ENCODE results near the gene FAM161A. TPM values are rescaled to one million over a fixed set of nuclear protein-coding genes. Genes with fewer than 3 reads are reported as not detected.
A peak's percentile ranks its signal among the peaks of the same experiment; 100 is the strongest.

The FAM161A gene
- total RNA-seq, result 1 to 10 TPM; 4.9 to 5.4 TPM
- 1 to 10 TPM in 1 of 2 donors, under 1 TPM in 1; 0.77 to 1.3 TPM for polyA plus RNA-seq

- POLR2A ChIA-PET (ENCODE audit: partially characterized antibody), result interaction anchor here (0.7 to 2.6 kb wide), 13 partner anchors 9 to 1098 kb away, joined by 3 to 30 read pairs (median 4); partner anchors contain the start of genes COMMD1 and XPO1
These were observed at the start of gene FAM161A for GRCh38 chr2:61853847-61854563. Gene FAM161A, minus strand, starts transcription at chr2:61854060. Its CDS starts 19 bp downstream, at chr2:61854041.

GRCh38 chr2:61900281-61900680, 46.4 kb upstream of the FAM161A start:
- Mint-ChIP-seq H3K4me1 (peaks cover 2 to 7% (median 5%) of the 10 kb centered on the region in 4 donors), H3K4me3 (no peak overlapping the region), H3K27me3 (no peaks in the 10 kb centered on the region), H3K9me3 (no peaks in the 10 kb centered on the region), H3K27ac (peak overlapping the region in 1 of 7 donors; percentile 42), H3K36me3 (no peaks in the 10 kb centered on the region)
- no peak overlapping the region for H3K27ac ChIP-seq (ENCODE audit: low read depth, low read length)
- ChIA-PET CTCF (ENCODE audit: partially characterized antibody) (no interaction called here), POLR2A (ENCODE audit: partially characterized antibody) (no interaction called here)
- no peaks in the 10 kb centered on the region for H3K36me3 ChIP-seq (ENCODE audit: insufficient read depth, low read length)
- no peak for DNase-seq
- no peaks in the 10 kb centered on the region for H3K9me3 ChIP-seq (ENCODE audit: control insufficient read depth in 1 of 2, low read length in 2 of 2)
- intact Hi-C loops (cut with micrococcal nuclease), result no loop called here
- H3K4me3 ChIP-seq (ENCODE audit: low read length in 2 of 2), result no peak overlapping the region
- H3K4me1 ChIP-seq (ENCODE audit: insufficient read depth, low read length), result peaks cover 8% of the 10 kb centered on the region
- no peaks in the 10 kb centered on the region for H3K27me3 ChIP-seq (ENCODE audit: insufficient read depth, low read length)

More at GRCh38 chr2:61853847-61854563, at the start of gene FAM161A:
- CTCF ChIA-PET (ENCODE audit: partially characterized antibody), result no interaction called here
- Mint-ChIP-seq H3K27ac (peak within 1 kb of the TSS; percentile 87 to 98 (median 95)), H3K9me3 (no peaks in the 10 kb centered on the region), H3K27me3 (no peaks in the 10 kb centered on the region), H3K4me1 (peaks cover 7 to 25% (median 16%) of the 10 kb centered on the region in 4 donors), H3K36me3 (peaks cover 0 to 6% of the 10 kb centered on the region in 2 donors), H3K4me3 (peak within 1 kb of the TSS; percentile 94 to 99 (median 96))
- Histone ChIP-seq H3K4me1 (ENCODE audit: insufficient read depth, low read length) (peaks cover 16% of the 10 kb centered on the region), H3K36me3 (ENCODE audit: insufficient read depth, low read length) (no peaks in the 10 kb centered on the region), H3K9me3 (ENCODE audit: control insufficient read depth in 1 of 2, low read length in 2 of 2) (no peaks in the 10 kb centered on the region), H3K27me3 (ENCODE audit: insufficient read depth, low read length) (no peaks in the 10 kb centered on the region), H3K4me3 (ENCODE audit: low read length in 2 of 2) (peak within 1 kb of the TSS; percentile 85 to 95), H3K27ac (ENCODE audit: low read depth, low read length) (peak within 1 kb of the TSS; percentile 69)
- intact Hi-C loops (cut with micrococcal nuclease), result loop anchor here (1.0 to 10.0 kb wide), 8 partner anchors 34 to 789 kb away; partner anchors contain the start of genes B3GNT2, CCT4, COMMD1 and SANBR
- peak; percentile 69 to 82 (median 73) for DNase-seq

- Histone ChIP-seq H3K4me1 (ENCODE audit: insufficient read depth, low read length) (no peaks in the 10 kb centered on the region), H3K27ac (ENCODE audit: low read depth, low read length) (no peak overlapping the region), H3K36me3 (ENCODE audit: insufficient read depth, low read length) (no peaks in the 10 kb centered on the region), H3K9me3 (ENCODE audit: control insufficient read depth in 1 of 2, low read length in 2 of 2) (no peaks in the 10 kb centered on the region), H3K4me3 (ENCODE audit: low read length in 2 of 2) (no peak overlapping the region), H3K27me3 (ENCODE audit: insufficient read depth, low read length) (no peaks in the 10 kb centered on the region)
- Mint-ChIP-seq H3K36me3 (no peaks in the 10 kb centered on the region), H3K4me3 (no peak overlapping the region), H3K27ac (no peak overlapping the region), H3K27me3 (no peaks in the 10 kb centered on the region), H3K9me3 (no peaks in the 10 kb centered on the region), H3K4me1 (no peaks in the 10 kb centered on the region)
- ChIA-PET CTCF (ENCODE audit: partially characterized antibody) (no interaction called here), POLR2A (ENCODE audit: partially characterized antibody) (no interaction called here)
- intact Hi-C loops (cut with micrococcal nuclease), result no loop called here
- DNase-seq, result no peak
These were observed 45.0 kb upstream of the FAM161A start for GRCh38 chr2:61898810-61899209.

GRCh38 chr2:61888267-61889055, 34.6 kb upstream of the FAM161A start, which contains the start of gene CCT4:
Gene CCT4, minus strand, starts transcription at chr2:61888656. Its CDS starts 149 bp downstream, at chr2:61888507.
- H3K27me3 Mint-ChIP-seq, result no peaks in the 10 kb centered on the region
- POLR2A ChIA-PET (ENCODE audit: partially characterized antibody), result interaction anchor here (0.7 to 1.0 kb wide), 3 partner anchors 18 to 1132 kb away, joined by 3 to 4 read pairs (median 4); partner anchors contain the start of genes COMMD1 and PAPOLG
- peak within 1 kb of the TSS; percentile 97 to 100 (median 99) for H3K27ac Mint-ChIP-seq
- peaks cover 14 to 38% (median 22%) of the 10 kb centered on the region in 4 donors for H3K4me1 Mint-ChIP-seq
- DNase-seq, result peak; percentile 88 to 97 (median 94)
- CTCF ChIA-PET (ENCODE audit: partially characterized antibody), result interaction anchor here (0.6 to 0.9 kb wide), 3 partner anchors 23 to 924 kb away, joined by 3 read pairs; no protein-coding TSS in a partner anchor
- Histone ChIP-seq H3K27ac (ENCODE audit: low read depth, low read length) (peak within 1 kb of the TSS; percentile 95), H3K36me3 (ENCODE audit: insufficient read depth, low read length) (peaks cover 7% of the 10 kb centered on the region), H3K27me3 (ENCODE audit: insufficient read depth, low read length) (no peaks in the 10 kb centered on the region), H3K9me3 (ENCODE audit: control insufficient read depth in 1 of 2, low read length in 2 of 2) (no peaks in the 10 kb centered on the region), H3K4me1 (ENCODE audit: insufficient read depth, low read length) (peaks cover 28% of the 10 kb centered on the region), H3K4me3 (ENCODE audit: low read length in 2 of 2) (peak within 1 kb of the TSS; percentile 84 to 86)
- H3K36me3 Mint-ChIP-seq, result peaks cover 7 to 35% of the 10 kb centered on the region in 2 donors
- peaks cover 0 to 7% (median 0%) of the 10 kb centered on the region in 8 donors for H3K9me3 Mint-ChIP-seq
- peak within 1 kb of the TSS; percentile 96 to 100 (median 99) for H3K4me3 Mint-ChIP-seq
- intact Hi-C loops (cut with micrococcal nuclease), result loop anchor here (1.0 to 10.0 kb wide), 8 partner anchors 17 to 871 kb away; partner anchors contain the start of genes B3GNT2, COMMD1, EHBP1 and FAM161A

GRCh38 chr2:61887717-61888266, 33.9 kb upstream of the FAM161A start:
- intact Hi-C loops (cut with micrococcal nuclease), result loop anchor here (1.0 to 10.0 kb wide), 8 partner anchors 18 to 870 kb away; partner anchors contain the start of genes B3GNT2, COMMD1, EHBP1 and FAM161A
- H3K27me3 Mint-ChIP-seq, result no peaks in the 10 kb centered on the region
- H3K27ac ChIP-seq (ENCODE audit: low read depth, low read length), result peak overlapping the region; percentile 95
- no peaks in the 10 kb centered on the region for H3K27me3 ChIP-seq (ENCODE audit: insufficient read depth, low read length)
- peaks cover 0 to 7% (median 0%) of the 10 kb centered on the region in 8 donors for H3K9me3 Mint-ChIP-seq
- ChIA-PET CTCF (ENCODE audit: partially characterized antibody) (no interaction called here), POLR2A (ENCODE audit: partially characterized antibody) (interaction anchor here (1.0 to 1.5 kb wide), 2 partner anchors 18 to 33 kb away, joined by 3 to 5 read pairs; partner anchors contain the start of gene COMMD1)
- H3K36me3 Mint-ChIP-seq, result peaks cover 8 to 36% of the 10 kb centered on the region in 2 donors
- H3K4me3 Mint-ChIP-seq, result peak overlapping the region; percentile 96 to 100 (median 99)
- no peaks in the 10 kb centered on the region for H3K9me3 ChIP-seq (ENCODE audit: control insufficient read depth in 1 of 2, low read length in 2 of 2)
- peaks cover 14 to 38% (median 22%) of the 10 kb centered on the region in 4 donors for H3K4me1 Mint-ChIP-seq
- peak overlapping the region; percentile 84 to 86 for H3K4me3 ChIP-seq (ENCODE audit: low read length in 2 of 2)
- peaks cover 28% of the 10 kb centered on the region for H3K4me1 ChIP-seq (ENCODE audit: insufficient read depth, low read length)
- peak overlapping the region; percentile 97 to 100 (median 99) for H3K27ac Mint-ChIP-seq
- no peak for DNase-seq
- H3K36me3 ChIP-seq (ENCODE audit: insufficient read depth, low read length), result peaks cover 13% of the 10 kb centered on the region

GRCh38 chr2:61885896-61886603, 32.2 kb upstream of the FAM161A start:
- CTCF ChIA-PET (ENCODE audit: partially characterized antibody), result interaction anchor here (1.5 kb wide), 1 partner anchor 33 kb away, joined by 3 read pairs; no protein-coding TSS in a partner anchor
- H3K36me3 ChIP-seq (ENCODE audit: insufficient read depth, low read length), result peaks cover 24% of the 10 kb centered on the region

More at GRCh38 chr2:61885896-61886603, 32.2 kb upstream of the FAM161A start:
- H3K4me3 Mint-ChIP-seq, result peak overlapping the region; percentile 96 to 100 (median 99)
- POLR2A ChIA-PET (ENCODE audit: partially characterized antibody), result interaction anchor here (1.5 kb wide), 1 partner anchor 19 kb away, joined by 5 read pairs; the partner anchor contains the start of gene COMMD1
- H3K36me3 Mint-ChIP-seq, result peaks cover 10 to 50% of the 10 kb centered on the region in 2 donors
- Histone ChIP-seq H3K4me1 (ENCODE audit: insufficient read depth, low read length) (peaks cover 28% of the 10 kb centered on the region), H3K4me3 (ENCODE audit: low read length in 2 of 2) (no peak overlapping the region), H3K9me3 (ENCODE audit: control insufficient read depth in 1 of 2, low read length in 2 of 2) (no peaks in the 10 kb centered on the region), H3K27me3 (ENCODE audit: insufficient read depth, low read length) (no peaks in the 10 kb centered on the region), H3K27ac (ENCODE audit: low read depth, low read length) (peak overlapping the region; percentile 95)
- H3K27me3 Mint-ChIP-seq, result no peaks in the 10 kb centered on the region
- peak overlapping the region; percentile 56 to 99 (median 98) for H3K27ac Mint-ChIP-seq
- H3K4me1 Mint-ChIP-seq, result peaks cover 14 to 38% (median 22%) of the 10 kb centered on the region in 4 donors
- peaks cover 0 to 7% (median 0%) of the 10 kb centered on the region in 8 donors for H3K9me3 Mint-ChIP-seq
- intact Hi-C loops (cut with micrococcal nuclease), result loop anchor here (10.0 kb wide), 1 partner anchor 819 kb away; the partner anchor contains the start of gene EHBP1
- no peak for DNase-seq
